Activated B cell treated with CpG ODN at 0.5 μM for 24 hours (primary cell): ENCODE measurements around the gene GNAO1. TPM values are rescaled to one million over a fixed set of nuclear protein-coding genes. Genes with fewer than 3 reads are reported as not detected.

Experiments used
- ATAC-seq: fragments of 200-7000 bp; cut with Tn5 transposase; one replicate; pipeline ENCODE4 v1.10.0; 2021; ENCODE audit warnings: low read depth, mild to moderate bottlenecking, moderate library complexity
- CTCF ChIA-PET: fragments of 350-600 bp; sonication (Branson Sonifier 250); formaldehyde crosslinking; loops from one replicate; lab custom pipeline; 2021; ENCODE audit warnings: antibody characterized with exemption; lab: Charles Lee
- POLR2A ChIA-PET: fragments of 350-600 bp; sonication (Branson Sonifier 250); formaldehyde crosslinking; loops from one replicate; lab custom pipeline; 2021; ENCODE audit warnings: antibody characterized with exemption; lab: Charles Lee
- DNase-seq: peaks from one replicate; pipeline ENCODE4 v3.0.0; 2022
- H3K27ac Mint-ChIP-seq: one replicate; pipeline ENCODE4 v1.8.0; 2020; ENCODE audit warnings: mixed read lengths
- H3K27me3 Mint-ChIP-seq: one replicate; pipeline ENCODE4 v1.8.0; 2021; ENCODE audit warnings: mixed read lengths
- H3K36me3 Mint-ChIP-seq: one replicate; pipeline ENCODE4 v1.8.0; 2021; ENCODE audit warnings: low read depth, mixed read lengths
- H3K4me1 Mint-ChIP-seq: one replicate; pipeline ENCODE4 v1.8.0; 2021; ENCODE audit warnings: mixed read lengths
- H3K4me3 Mint-ChIP-seq: one replicate; pipeline ENCODE4 v1.8.0; 2020; ENCODE audit warnings: mild to moderate bottlenecking, mixed read lengths
- H3K9me3 Mint-ChIP-seq: one replicate; pipeline ENCODE4 v1.8.0; 2020; ENCODE audit warnings: mixed read lengths
- intact Hi-C: fragments of 100-400 bp; cut with micrococcal nuclease; formaldehyde crosslinking; loops from one replicate; pipeline ENCODE4 v1.15.1; 2024
- total RNA-seq: library from RNA; stranded (reverse); gene quantifications from 2 replicates; pipeline ENCODE4 v1.2.3, GENCODE V29; 2022
- TF ChIP-seq, protein P1 (sequence below): fragments of 200-600 bp; IDR thresholded peaks from one replicate; pipeline ENCODE4 v1.8.0; 2022; ENCODE audit warnings: antibody characterized with exemption, mild to moderate bottlenecking

Gene GNAO1
- total RNA-seq, 1 donor from 2014 or later = 0.53 TPM

DNA sequence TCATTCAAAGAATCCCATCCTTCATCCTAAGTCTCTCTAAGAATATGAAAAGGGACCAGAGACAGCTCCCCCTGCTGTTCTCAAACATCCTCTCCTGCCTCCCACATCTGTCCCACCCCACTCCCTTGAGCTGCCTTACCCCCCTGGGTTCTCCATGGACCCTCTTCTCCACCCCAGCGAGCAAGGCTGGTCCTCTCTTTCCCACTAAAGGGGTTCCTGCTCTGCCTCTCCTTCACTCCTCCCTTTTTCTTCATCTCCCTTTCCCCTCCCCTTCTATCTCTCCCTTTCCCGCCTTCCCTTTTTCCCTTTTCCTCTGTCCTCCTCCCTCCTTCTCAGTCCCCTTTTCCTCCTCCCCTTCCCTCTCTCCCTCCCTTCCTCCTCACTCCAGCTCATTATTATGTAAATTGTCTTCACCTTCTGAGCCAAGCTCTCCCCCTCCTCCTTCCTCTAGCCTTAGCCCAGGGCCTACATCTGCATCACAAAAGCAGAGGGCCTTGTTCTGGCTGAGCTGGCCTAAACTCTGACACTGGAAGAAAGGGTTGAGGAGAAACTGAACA is 90.0 kb downstream of the GNAO1 start:
- ChIA-PET CTCF (interaction anchor here (1.4 kb wide), 1 partner anchor 30 kb away, joined by 3 read pairs; no protein-coding TSS in a partner anchor), POLR2A (no interaction called here)
- no peaks in the 10 kb centered on the region for H3K36me3 Mint-ChIP-seq
- intact Hi-C loops = no loop called here
- no peaks in the 10 kb centered on the region for H3K27me3 Mint-ChIP-seq
- ATAC-seq (no peak), DNase-seq (no peak)
- H3K27ac Mint-ChIP-seq = no peak overlapping the region
- no peaks in the 10 kb centered on the region for H3K9me3 Mint-ChIP-seq
- TF ChIP-seq, protein P1, sequence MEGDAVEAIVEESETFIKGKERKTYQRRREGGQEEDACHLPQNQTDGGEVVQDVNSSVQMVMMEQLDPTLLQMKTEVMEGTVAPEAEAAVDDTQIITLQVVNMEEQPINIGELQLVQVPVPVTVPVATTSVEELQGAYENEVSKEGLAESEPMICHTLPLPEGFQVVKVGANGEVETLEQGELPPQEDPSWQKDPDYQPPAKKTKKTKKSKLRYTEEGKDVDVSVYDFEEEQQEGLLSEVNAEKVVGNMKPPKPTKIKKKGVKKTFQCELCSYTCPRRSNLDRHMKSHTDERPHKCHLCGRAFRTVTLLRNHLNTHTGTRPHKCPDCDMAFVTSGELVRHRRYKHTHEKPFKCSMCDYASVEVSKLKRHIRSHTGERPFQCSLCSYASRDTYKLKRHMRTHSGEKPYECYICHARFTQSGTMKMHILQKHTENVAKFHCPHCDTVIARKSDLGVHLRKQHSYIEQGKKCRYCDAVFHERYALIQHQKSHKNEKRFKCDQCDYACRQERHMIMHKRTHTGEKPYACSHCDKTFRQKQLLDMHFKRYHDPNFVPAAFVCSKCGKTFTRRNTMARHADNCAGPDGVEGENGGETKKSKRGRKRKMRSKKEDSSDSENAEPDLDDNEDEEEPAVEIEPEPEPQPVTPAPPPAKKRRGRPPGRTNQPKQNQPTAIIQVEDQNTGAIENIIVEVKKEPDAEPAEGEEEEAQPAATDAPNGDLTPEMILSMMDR = no peak
- no peak overlapping the region for H3K4me3 Mint-ChIP-seq
- peaks cover 30% of the 10 kb centered on the region for H3K4me1 Mint-ChIP-seq

DNA sequence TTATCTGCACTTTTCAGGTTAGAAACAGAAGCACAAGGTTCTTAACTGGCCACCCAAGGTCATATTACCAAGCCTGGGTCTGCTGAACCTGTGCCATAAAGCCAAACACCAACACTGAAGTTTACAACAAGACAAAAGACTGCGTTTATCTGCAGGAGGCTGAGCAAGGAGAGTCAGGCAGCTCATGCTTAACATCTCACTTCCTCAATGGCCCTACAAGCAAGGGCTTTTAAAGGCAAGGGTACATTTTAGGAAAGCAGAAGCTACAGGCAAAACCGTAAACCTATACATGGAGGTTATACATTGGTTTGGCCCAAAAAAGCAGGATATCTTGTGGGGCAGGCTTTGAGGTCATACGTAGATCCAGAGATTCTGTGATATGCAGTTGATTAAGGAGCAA is 91.2 kb downstream of the GNAO1 start:
- ChIA-PET CTCF (interaction anchor here (1.0 kb wide), 1 partner anchor 35 kb away, joined by 3 read pairs; no protein-coding TSS in a partner anchor), POLR2A (no interaction called here)
- ATAC-seq (peak; percentile 76), DNase-seq (no peak)
- peaks cover 30% of the 10 kb centered on the region for H3K4me1 Mint-ChIP-seq
- H3K27me3 Mint-ChIP-seq = no peaks in the 10 kb centered on the region
- TF ChIP-seq, protein P1 = no peak
- H3K27ac Mint-ChIP-seq = peak overlapping the region; percentile 56
- no peaks in the 10 kb centered on the region for H3K36me3 Mint-ChIP-seq
- H3K4me3 Mint-ChIP-seq = no peak overlapping the region
- intact Hi-C loops = no loop called here
- no peaks in the 10 kb centered on the region for H3K9me3 Mint-ChIP-seq

DNA sequence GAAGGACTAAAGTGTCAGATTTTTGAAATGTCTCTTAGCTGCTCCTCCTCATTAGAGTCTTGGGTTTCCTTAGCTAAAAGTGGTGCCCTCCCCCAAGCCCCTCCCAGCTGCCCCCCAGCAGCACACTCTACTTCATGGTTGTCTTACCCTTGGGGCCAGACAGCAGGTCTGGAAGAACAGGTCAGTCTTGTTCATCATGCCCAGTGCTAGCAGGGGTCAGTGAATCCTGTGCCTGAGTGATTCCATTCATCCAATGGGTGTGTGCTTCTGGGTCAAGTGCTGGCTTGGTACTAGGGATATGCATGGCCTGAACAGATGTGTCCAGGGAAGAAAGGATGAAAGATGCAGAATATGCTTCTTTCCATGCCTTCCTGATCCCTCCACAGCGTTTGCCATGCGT is 93.2 kb downstream of the GNAO1 start:
- DNase-seq = no peak
- peaks cover 25% of the 10 kb centered on the region for H3K4me1 Mint-ChIP-seq
- ATAC-seq = no peak
- POLR2A ChIA-PET = no interaction called here
- H3K27me3 Mint-ChIP-seq = no peaks in the 10 kb centered on the region
- H3K36me3 Mint-ChIP-seq = no peaks in the 10 kb centered on the region
- CTCF ChIA-PET = no interaction called here
- H3K9me3 Mint-ChIP-seq = no peaks in the 10 kb centered on the region
- intact Hi-C loops = no loop called here
- no peak overlapping the region for H3K4me3 Mint-ChIP-seq
- no peak overlapping the region for H3K27ac Mint-ChIP-seq
- TF ChIP-seq, protein P1 = no peak

DNA sequence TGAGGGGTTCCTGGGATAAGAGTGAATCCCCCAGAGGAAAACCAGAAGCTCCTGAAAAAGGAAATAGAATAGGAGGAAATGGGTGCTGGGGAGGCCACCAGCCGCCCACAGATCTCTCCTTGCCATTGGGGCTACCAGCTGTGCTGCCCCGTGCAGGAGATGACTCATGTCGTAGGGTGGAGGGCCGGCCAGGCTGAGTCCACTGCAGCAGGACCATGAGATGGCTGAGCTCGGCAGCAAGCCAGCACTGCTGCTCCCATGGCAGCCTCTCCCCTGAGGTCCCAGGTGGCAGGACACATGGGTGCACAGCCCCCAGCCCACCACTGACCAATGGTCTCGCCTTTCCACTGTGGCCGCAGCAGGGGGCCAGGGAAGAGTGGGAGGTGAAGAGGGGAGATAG is 95.5 kb downstream of the GNAO1 start:
- no peak overlapping the region for H3K27ac Mint-ChIP-seq
- H3K4me1 Mint-ChIP-seq = peaks cover 21% of the 10 kb centered on the region
- H3K4me3 Mint-ChIP-seq = no peak overlapping the region
- no peaks in the 10 kb centered on the region for H3K36me3 Mint-ChIP-seq
- TF ChIP-seq, protein P1 = no peak
- POLR2A ChIA-PET = interaction anchor here (0.7 kb wide), 1 partner anchor 41 kb away, joined by 3 read pairs; no protein-coding TSS in a partner anchor
- ATAC-seq = no peak
- intact Hi-C loops = no loop called here
- H3K27me3 Mint-ChIP-seq = no peaks in the 10 kb centered on the region
- CTCF ChIA-PET = no interaction called here
- H3K9me3 Mint-ChIP-seq = no peaks in the 10 kb centered on the region
- DNase-seq = no peak

DNA sequence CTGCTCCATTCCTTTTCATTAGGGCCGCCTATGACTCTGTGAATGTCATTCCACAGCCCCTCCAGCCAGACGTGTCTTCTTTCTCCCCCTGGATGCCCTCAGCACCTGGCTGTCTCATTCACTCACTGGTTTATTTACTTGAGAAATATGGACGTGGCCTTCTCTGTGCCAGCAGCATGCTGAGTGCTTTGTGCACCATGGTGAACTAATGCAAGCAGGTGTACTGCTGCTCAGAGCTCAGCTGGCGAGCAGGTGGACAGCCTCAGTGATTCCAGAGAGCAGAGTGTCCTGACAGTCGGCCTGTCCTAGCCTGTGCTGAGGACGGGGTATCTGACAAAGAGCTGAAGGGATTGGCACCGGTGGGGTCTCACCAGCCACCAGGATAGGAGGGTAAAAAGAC is 96.7 kb downstream of the GNAO1 start:
- no peak overlapping the region for H3K4me3 Mint-ChIP-seq
- CTCF ChIA-PET = no interaction called here
- no peaks in the 10 kb centered on the region for H3K27me3 Mint-ChIP-seq
- no peak for DNase-seq
- H3K4me1 Mint-ChIP-seq = peaks cover 9% of the 10 kb centered on the region
- no peaks in the 10 kb centered on the region for H3K9me3 Mint-ChIP-seq
- no peak overlapping the region for H3K27ac Mint-ChIP-seq
- H3K36me3 Mint-ChIP-seq = no peaks in the 10 kb centered on the region
- POLR2A ChIA-PET = no interaction called here
- TF ChIP-seq, protein P1 = no peak
- intact Hi-C loops = no loop called here
- no peak for ATAC-seq
